Karpas-422 (cell line): ENCODE data around the gene CHGA. TPM values are rescaled to one million over a fixed set of nuclear protein-coding genes. Genes with fewer than 3 reads are reported as not detected.

Source experiments
- DNase-seq: peaks from one replicate; pipeline ENCODE4 v3.0.0-alpha.2; 2015
- H2AFZ ChIP-seq: fragments of 200-600 bp; sonication (generic); 2 replicates; pipeline ENCODE4 v1.6.1; 2014; ENCODE audit warnings: antibody characterized with exemption, low read length, mixed read lengths
- H3K27ac ChIP-seq: fragments of 200-600 bp; sonication (generic); 2 replicates; pipeline ENCODE4 v1.5.1; 2014; ENCODE audit warnings: mild to moderate bottlenecking, low read length, moderate library complexity
- H3K27me3 ChIP-seq: fragments of 200-600 bp; sonication (generic); 2 replicates; pipeline ENCODE4 v1.6.1; 2014; ENCODE audit warnings: low read length, mixed read lengths
- H3K36me3 ChIP-seq: fragments of 200-600 bp; sonication (generic); 2 replicates; pipeline ENCODE4 v1.6.1; 2014; ENCODE audit warnings: low read length, mixed read lengths; ENCODE audit not compliant: insufficient read depth
- H3K4me1 ChIP-seq: fragments of 200-600 bp; sonication (generic); 2 replicates; pipeline ENCODE4 v1.6.1; 2014; ENCODE audit warnings: mild to moderate bottlenecking, low read length, mixed read lengths
- H3K4me2 ChIP-seq: fragments of 200-600 bp; sonication (generic); 2 replicates; pipeline ENCODE4 v1.6.1; 2014; ENCODE audit warnings: low read length, low read depth, mild to moderate bottlenecking; ENCODE audit not compliant: poor library complexity, severe bottlenecking
- H3K4me3 ChIP-seq: fragments of 200-600 bp; sonication (generic); 2 replicates; pipeline ENCODE4 v1.5.1; 2014; ENCODE audit warnings: mild to moderate bottlenecking, antibody characterized with exemption, low read length, mixed read lengths
- H3K79me2 ChIP-seq: fragments of 200-600 bp; sonication (generic); 2 replicates; pipeline ENCODE4 v1.6.1; 2014; ENCODE audit warnings: mild to moderate bottlenecking, low read length, mixed read lengths
- H3K9ac ChIP-seq: fragments of 200-600 bp; sonication (generic); 2 replicates; pipeline ENCODE4 v1.6.0; 2014; ENCODE audit warnings: low read length
- H3K9me2 ChIP-seq: fragments of 200-600 bp; sonication (generic), shearing (Covaris generic); replicated peaks from 2 replicates; pipeline ENCODE4 v1.6.0; 2014; ENCODE audit warnings: mild to moderate bottlenecking, low read length, moderate library complexity; ENCODE audit not compliant: insufficient read depth
- H3K9me3 ChIP-seq: fragments of 300-700, 200-600 bp; sonication (generic); 2 replicates; pipeline ENCODE4 v1.6.1; 2014; ENCODE audit warnings: low read length, mixed read lengths
- H4K20me1 ChIP-seq: fragments of 200-600 bp; sonication (generic); 2 replicates; pipeline ENCODE4 v1.6.1; 2014; ENCODE audit warnings: mild to moderate bottlenecking, antibody characterized with exemption, low read length, low read depth; ENCODE audit not compliant: insufficient read depth
- total RNA-seq: library from RNA; depleted of rRNA; stranded (reverse); fragments of >200 nt; shearing (Covaris generic); gene quantifications from 2 replicates; pipeline ENCODE4 v1.2.3, GENCODE V29; 2014; ENCODE audit warnings: low replicate concordance

The CHGA gene
- total RNA-seq, 1 experiment from 2014 or later: not detected

- H3K4me1 ChIP-seq: no peaks in the 10 kb centered on the region
- H3K27me3 ChIP-seq: no peaks in the 10 kb centered on the region; the same call in 1 of the 2 replicates
- no peak overlapping the region for H3K9ac ChIP-seq
- H3K36me3 ChIP-seq: no peaks in the 10 kb centered on the region
- H4K20me1 ChIP-seq: peaks cover 6% of the 10 kb centered on the region; the same call in 1 of the 2 replicates
- no peaks in the 10 kb centered on the region for H3K79me2 ChIP-seq
- no peak overlapping the region for H2AFZ ChIP-seq
- H3K4me2 ChIP-seq: no peak overlapping the region
- H3K27ac ChIP-seq: no peak overlapping the region
- H3K9me2 ChIP-seq: no peaks in the 10 kb centered on the region
- H3K9me3 ChIP-seq: peaks cover 8% of the 10 kb centered on the region
- no peak overlapping the region for H3K4me3 ChIP-seq
- DNase-seq: no peak
These were observed 46.5 kb downstream of the CHGA start for GRCh38 chr14:92969430-92969829.

- no peak overlapping the region for H3K9ac ChIP-seq
- H3K27me3 ChIP-seq: no peaks in the 10 kb centered on the region; the same call in 1 of the 2 replicates
- no peak overlapping the region for H3K4me2 ChIP-seq
- H3K9me2 ChIP-seq: no peaks in the 10 kb centered on the region
- DNase-seq: no peak
- no peaks in the 10 kb centered on the region for H3K4me1 ChIP-seq
- no peaks in the 10 kb centered on the region for H3K79me2 ChIP-seq
- no peaks in the 10 kb centered on the region for H3K36me3 ChIP-seq
- H3K9me3 ChIP-seq: peaks cover 8% of the 10 kb centered on the region
- H4K20me1 ChIP-seq: peaks cover 5% of the 10 kb centered on the region; the same call in 1 of the 2 replicates
- no peak overlapping the region for H3K4me3 ChIP-seq
- H3K27ac ChIP-seq: no peak overlapping the region
- no peak overlapping the region for H2AFZ ChIP-seq
These were observed 46.9 kb downstream of the CHGA start for GRCh38 chr14:92969871-92970270.

- Histone ChIP-seq H3K9ac (no peak overlapping the region), H3K79me2 (no peaks in the 10 kb centered on the region), H3K4me3 (no peak overlapping the region), H3K36me3 (no peaks in the 10 kb centered on the region), H3K4me1 (no peaks in the 10 kb centered on the region), H3K27ac (no peak overlapping the region), H2AFZ (no peak overlapping the region), H3K9me3 (peaks cover 8% of the 10 kb centered on the region), H3K9me2 (no peaks in the 10 kb centered on the region), H4K20me1 (peaks cover under 1% of the 10 kb centered on the region; the same call in 1 of the 2 replicates), H3K4me2 (no peak overlapping the region), H3K27me3 (no peaks in the 10 kb centered on the region; the same call in 1 of the 2 replicates)
- DNase-seq: no peak
These were observed 47.3 kb downstream of the CHGA start for GRCh38 chr14:92970271-92970670.

- H2AFZ ChIP-seq: no peak overlapping the region
- H3K27ac ChIP-seq: no peak overlapping the region
- H3K4me1 ChIP-seq: no peaks in the 10 kb centered on the region
- DNase-seq: no peak
- no peaks in the 10 kb centered on the region for H4K20me1 ChIP-seq
- H3K9me2 ChIP-seq: no peaks in the 10 kb centered on the region
- no peak overlapping the region for H3K4me3 ChIP-seq
- peaks cover 18% of the 10 kb centered on the region for H3K9me3 ChIP-seq
- H3K9ac ChIP-seq: no peak overlapping the region
- no peaks in the 10 kb centered on the region for H3K79me2 ChIP-seq
- H3K4me2 ChIP-seq: no peak overlapping the region
- no peaks in the 10 kb centered on the region for H3K36me3 ChIP-seq
- no peaks in the 10 kb centered on the region; the same call in 1 of the 2 replicates for H3K27me3 ChIP-seq
These were observed 48.7 kb downstream of the CHGA start for GRCh38 chr14:92971601-92972180.

- no peak overlapping the region for H2AFZ ChIP-seq
- no peak overlapping the region for H3K4me3 ChIP-seq
- H3K4me2 ChIP-seq: no peak overlapping the region
- no peak overlapping the region for H3K27ac ChIP-seq
- H3K36me3 ChIP-seq: no peaks in the 10 kb centered on the region
- H4K20me1 ChIP-seq: no peaks in the 10 kb centered on the region
- H3K4me1 ChIP-seq: no peaks in the 10 kb centered on the region
- H3K9me2 ChIP-seq: no peaks in the 10 kb centered on the region
- H3K9ac ChIP-seq: no peak overlapping the region
- DNase-seq: peak; percentile 67
- H3K9me3 ChIP-seq: peaks cover 28% of the 10 kb centered on the region
- H3K79me2 ChIP-seq: no peaks in the 10 kb centered on the region
- no peaks in the 10 kb centered on the region for H3K27me3 ChIP-seq
These were observed 50.4 kb downstream of the CHGA start for GRCh38 chr14:92973261-92973797.

- no peak overlapping the region for H3K27ac ChIP-seq
- DNase-seq: no peak
- H3K4me1 ChIP-seq: no peaks in the 10 kb centered on the region
- no peak overlapping the region for H2AFZ ChIP-seq
- H3K27me3 ChIP-seq: no peaks in the 10 kb centered on the region
- H3K9me2 ChIP-seq: no peaks in the 10 kb centered on the region
- H3K4me2 ChIP-seq: no peak overlapping the region
- no peak overlapping the region for H3K4me3 ChIP-seq
- peaks cover 34% of the 10 kb centered on the region for H3K9me3 ChIP-seq
- H3K79me2 ChIP-seq: no peaks in the 10 kb centered on the region
- H4K20me1 ChIP-seq: no peaks in the 10 kb centered on the region
- no peaks in the 10 kb centered on the region for H3K36me3 ChIP-seq
- no peak overlapping the region for H3K9ac ChIP-seq
These were observed 50.9 kb downstream of the CHGA start for GRCh38 chr14:92973798-92974372.

GRCh38 chr14:92974541-92975345, 51.8 kb downstream of the CHGA start:
- no peaks in the 10 kb centered on the region for H3K27me3 ChIP-seq
- H2AFZ ChIP-seq: no peak overlapping the region
- no peak overlapping the region for H3K9ac ChIP-seq
- H3K4me3 ChIP-seq: no peak overlapping the region
- H3K36me3 ChIP-seq: no peaks in the 10 kb centered on the region
- no peaks in the 10 kb centered on the region for H4K20me1 ChIP-seq
- H3K79me2 ChIP-seq: no peaks in the 10 kb centered on the region
- no peaks in the 10 kb centered on the region for H3K9me2 ChIP-seq
- no peak overlapping the region for H3K4me2 ChIP-seq
- peaks cover 39% of the 10 kb centered on the region for H3K9me3 ChIP-seq
- H3K27ac ChIP-seq: no peak overlapping the region
- H3K4me1 ChIP-seq: no peaks in the 10 kb centered on the region
- DNase-seq: no peak

- H3K9ac ChIP-seq: no peak overlapping the region
- no peaks in the 10 kb centered on the region for H4K20me1 ChIP-seq
- no peak overlapping the region for H2AFZ ChIP-seq
- no peaks in the 10 kb centered on the region for H3K36me3 ChIP-seq
- no peak overlapping the region for H3K4me2 ChIP-seq
- H3K9me3 ChIP-seq: peaks cover 39% of the 10 kb centered on the region
- H3K27ac ChIP-seq: no peak overlapping the region
- no peaks in the 10 kb centered on the region for H3K27me3 ChIP-seq
- no peak for DNase-seq
- H3K4me1 ChIP-seq: no peaks in the 10 kb centered on the region
- H3K79me2 ChIP-seq: no peaks in the 10 kb centered on the region
- no peaks in the 10 kb centered on the region for H3K9me2 ChIP-seq
- no peak overlapping the region for H3K4me3 ChIP-seq
These were observed 53.3 kb downstream of the CHGA start for GRCh38 chr14:92976268-92976667.
